ENCODE data around the gene PLCD3. TPM values are rescaled to one million over a fixed set of nuclear protein-coding genes. Genes with fewer than 3 reads are reported as not detected.

PLCD3 gene
- total and polyA plus RNA-seq, 2 of the 4 experiments (the other 2 are of a cell fraction): 5.6 to 36.6 TPM

DNA sequence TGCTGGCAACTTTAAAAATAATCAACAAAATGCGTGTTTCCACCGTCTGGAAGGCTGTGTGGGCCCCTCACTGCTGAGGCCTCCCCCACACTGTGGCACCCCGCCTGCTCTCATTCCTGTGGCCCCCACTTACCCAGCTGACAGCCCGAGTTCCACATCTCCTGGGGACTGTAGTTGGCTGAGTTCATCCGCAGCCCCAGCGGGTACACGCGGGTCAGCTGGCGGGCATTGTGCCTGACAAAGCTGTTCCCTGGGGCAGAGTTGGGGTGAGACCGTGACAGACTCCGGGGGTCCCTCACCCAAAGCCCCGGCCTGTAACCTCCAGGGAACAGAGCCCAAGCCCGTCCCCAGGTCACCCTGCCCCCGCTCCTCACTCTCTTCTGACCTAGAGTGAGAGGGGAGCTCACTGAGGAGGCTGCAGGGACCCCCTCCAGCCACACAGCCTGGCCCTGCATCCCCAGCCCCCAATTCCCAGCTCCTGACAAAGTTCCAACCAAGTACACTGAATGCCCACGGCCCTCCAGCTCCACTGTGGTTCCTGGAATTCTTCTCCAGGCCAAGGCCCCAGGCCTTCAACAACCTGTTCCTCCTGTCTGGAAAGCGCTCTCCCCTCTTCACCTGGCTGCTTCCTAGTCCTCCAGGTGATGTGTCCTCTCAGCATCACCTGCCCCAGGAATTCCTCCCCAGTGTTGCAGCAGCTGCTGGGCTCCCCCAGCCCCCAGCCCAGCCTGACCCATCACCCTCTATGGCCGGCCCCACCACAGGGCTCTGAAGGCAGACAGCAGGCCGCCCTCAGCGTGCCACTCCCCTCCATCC lies 18.0 kb downstream of the PLCD3 start (continued):
- TF ChIP-seq CEBPB (IDR thresholded peaks at IDR 0.05; ENCODE audit: low read depth, low read length): no peak

- ATAC-seq (ENCODE audit: low read depth) (no peak), DNase-seq (no peak)
- H4K8ac ChIP-seq (ENCODE audit: low read depth in 2 of 2, low read length in 2 of 2): no peak overlapping the region
- peak overlapping the region; percentile 3; the same call in 1 of the 2 replicates for H2AK5ac ChIP-seq (ENCODE audit: low read depth, low read length)
- no peak overlapping the region for H2BK20ac ChIP-seq (ENCODE audit: low read depth, low read length)
- no peak overlapping the region for H2BK15ac ChIP-seq (ENCODE audit: low read depth, low read length)
- H2BK120ac ChIP-seq (ENCODE audit: low read depth, low read length): no peak overlapping the region
- BruUV-seq (replicated peaks): no TSS peak
- H3K23ac ChIP-seq (ENCODE audit: low read depth, low read length): no peak overlapping the region
- no peak overlapping the region for H4K5ac ChIP-seq (ENCODE audit: low read depth, low read length)
- H2BK5ac ChIP-seq (ENCODE audit: low read depth, low read length, poor library complexity, severe bottlenecking): no peak overlapping the region
- no peak overlapping the region for H3K56ac ChIP-seq (ENCODE audit: extremely low read depth, insufficient read depth, low read length)
- peaks cover 1% of the 10 kb centered on the region; the same call in 1 of the 2 replicates for H4K20me1 ChIP-seq (ENCODE audit: insufficient read depth, low read length)
- no peak overlapping the region for H2AK9ac ChIP-seq (replicated peaks; ENCODE audit: low read depth, low read length, poor library complexity)
- dilution Hi-C loops (cut with HindIII; ENCODE audit: low sequenced_read_pairs, unreplicated experiment) (no loop called here), intact Hi-C loops (cut with micrococcal nuclease) (no loop called here), in situ Hi-C loops (cut with MboI; ENCODE audit: low sequenced_read_pairs) (no loop called here)
- H3K27me3 ChIP-seq (ENCODE audit: control insufficient read depth, insufficient read depth, low read length): no peaks in the 10 kb centered on the region
- no peaks in the 10 kb centered on the region for H3K9me3 ChIP-seq (ENCODE audit: control insufficient read depth, insufficient read depth, low read length)
- H3K27ac ChIP-seq (ENCODE audit: insufficient read depth, low read length): no peak overlapping the region
- peaks cover 5% of the 10 kb centered on the region; the same call in 1 of the 2 replicates for H3K4me1 ChIP-seq (ENCODE audit: control insufficient read depth, insufficient read depth, low read length)
- no peaks in the 10 kb centered on the region; a peak in 1 of 4 replicates for H3K79me1 ChIP-seq (ENCODE audit: low read depth in 1 of 2, low read length in 2 of 2)
- no peaks in the 10 kb centered on the region for H3K9me1 ChIP-seq (ENCODE audit: insufficient read depth, low read length)
- H3K14ac ChIP-seq (replicated peaks; ENCODE audit: low read depth, low read length): no peak overlapping the region
- CTCF ChIA-PET: no interaction called here
- POLR2A ChIA-PET (ENCODE audit: unreplicated experiment): no interaction called here
- no peak overlapping the region for H4K91ac ChIP-seq (ENCODE audit: insufficient read depth, low read depth, low read length)
- no peak overlapping the region for H2AFZ ChIP-seq (replicated peaks; ENCODE audit: low read length, poor library complexity)
- WGBS, 2 experiments (ENCODE audit: extremely low coverage in 2 of 2, insufficient read length in 1 of 2): 92% methylated on average over 9 of the region's 9 CpGs; no CpG with 5 or more reads in 1 of the 2 experiments
- peaks cover 43% of the 10 kb centered on the region for H3K36me3 ChIP-seq (ENCODE audit: control insufficient read depth, insufficient read depth, low read length)
- no peak overlapping the region for H3K4me2 ChIP-seq (ENCODE audit: low read depth, low read length)
- no peak overlapping the region for H3K4ac ChIP-seq (ENCODE audit: low read depth, low read length)
- no peak overlapping the region for H3K9ac ChIP-seq (ENCODE audit: low read depth, low read length)
- no peak overlapping the region for H3K4me3 ChIP-seq (ENCODE audit: insufficient read depth, low read depth, low read length)
- no peak overlapping the region for H3K18ac ChIP-seq (ENCODE audit: low read depth, low read length)
- TF ChIP-seq CEBPB (IDR thresholded peaks at IDR 0.05; ENCODE audit: low read depth, low read length) (no peak), ELK1 (IDR thresholded peaks at IDR 0.05; ENCODE audit: borderline replicate concordance, low read depth, low read length) (no peak), RAD21 (IDR thresholded peaks at IDR 0.05; ENCODE audit: low read length) (no peak)
Observed at GRCh38 chr17:45113424-45113754, 18.9 kb downstream of the PLCD3 start.
